NCI-H2196 treated with DMSO at 0.1 percent for 48 hours (cell line): Measurements from ENCODE around the gene BPGM.

Experiments used
- DNase-seq: peaks from one replicate; lab custom pipeline; 2025; ENCODE audit not compliant: unreplicated experiment; lab: John Stamatoyannopoulos, UW

BPGM gene

GRCh38 chr7:134718211-134718875, 71.7 kb downstream of the BPGM start:
- no peak for DNase-seq

- DNase-seq: no peak
Observed at GRCh38 chr7:134720091-134720935, 73.7 kb downstream of the BPGM start.

- DNase-seq: no peak
Observed at GRCh38 chr7:134721171-134721570, 74.5 kb downstream of the BPGM start.

- no peak for DNase-seq
Observed at GRCh38 chr7:134722786-134723322, 76.2 kb downstream of the BPGM start.

GRCh38 chr7:134723892-134724291, 77.2 kb downstream of the BPGM start:
- no peak for DNase-seq

GRCh38 chr7:134724606-134725005, 78.0 kb downstream of the BPGM start:
- DNase-seq: no peak

- no peak for DNase-seq
Observed at GRCh38 chr7:134726581-134726980, 79.9 kb downstream of the BPGM start.

- no peak for DNase-seq
Observed at GRCh38 chr7:134727711-134728110, 81.1 kb downstream of the BPGM start.
